ENCODE measurements around the gene AIP.

AIP gene

DNA sequence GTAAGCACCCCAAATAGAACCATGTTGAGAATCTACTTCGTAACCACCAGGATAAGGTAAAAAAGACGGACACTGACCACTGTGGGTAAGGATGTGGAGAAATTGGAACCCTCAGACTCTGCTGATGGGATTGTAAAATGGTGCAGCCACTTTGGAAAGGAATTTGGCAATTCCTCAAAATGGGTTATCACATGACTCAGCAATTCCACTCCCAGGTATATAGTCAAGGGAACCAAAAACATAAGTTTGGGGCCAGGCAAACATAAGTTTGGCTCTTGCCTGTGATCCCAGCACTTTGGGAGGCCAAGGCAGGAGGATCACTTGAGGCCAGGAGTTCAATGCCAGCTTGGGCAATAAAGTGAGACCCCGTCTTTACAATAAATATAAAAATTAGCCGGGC is 45.5 kb downstream of the AIP start:
- DNase-seq (ENCODE audit: low read depth, low spot score), result no peak

DNA sequence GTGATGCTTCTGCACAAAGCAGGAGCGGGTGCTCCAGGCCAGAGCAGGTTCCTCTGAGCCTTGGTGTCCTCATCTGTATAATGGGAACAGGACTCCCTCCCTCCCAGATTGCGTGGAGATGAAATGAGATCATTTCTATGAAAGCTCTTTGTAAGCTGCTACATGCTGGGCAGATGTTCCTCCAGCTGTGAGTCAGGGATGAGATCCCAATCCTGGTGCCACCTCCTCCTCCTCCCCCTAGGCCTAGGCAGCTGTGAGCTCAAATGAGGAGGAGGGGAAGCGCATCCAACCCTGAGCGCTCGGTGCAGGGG is 47.4 kb downstream of the AIP start:
- no peak for DNase-seq (ENCODE audit: low read depth, low spot score)

DNA sequence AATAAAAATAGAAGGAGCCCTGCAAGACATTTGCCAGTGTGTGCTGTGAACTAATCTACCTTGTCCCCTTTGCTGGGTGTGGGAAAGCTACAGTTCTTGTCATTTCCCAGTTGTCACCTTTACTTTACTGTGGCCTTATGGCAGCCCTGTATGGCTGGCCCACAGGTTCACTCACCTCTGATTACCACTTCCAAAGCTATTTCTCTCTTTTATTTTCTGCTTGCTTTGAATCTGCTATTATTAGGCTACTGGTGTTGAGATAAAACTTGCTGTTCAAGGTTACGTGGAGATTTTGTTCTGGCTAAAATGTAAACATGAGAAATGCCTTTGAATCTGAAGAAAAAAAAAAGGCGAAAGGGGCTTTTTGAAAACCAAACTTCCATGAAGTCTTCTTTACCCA is 50.1 kb downstream of the AIP start:
- no peak for DNase-seq (ENCODE audit: low read depth, low spot score)

DNA sequence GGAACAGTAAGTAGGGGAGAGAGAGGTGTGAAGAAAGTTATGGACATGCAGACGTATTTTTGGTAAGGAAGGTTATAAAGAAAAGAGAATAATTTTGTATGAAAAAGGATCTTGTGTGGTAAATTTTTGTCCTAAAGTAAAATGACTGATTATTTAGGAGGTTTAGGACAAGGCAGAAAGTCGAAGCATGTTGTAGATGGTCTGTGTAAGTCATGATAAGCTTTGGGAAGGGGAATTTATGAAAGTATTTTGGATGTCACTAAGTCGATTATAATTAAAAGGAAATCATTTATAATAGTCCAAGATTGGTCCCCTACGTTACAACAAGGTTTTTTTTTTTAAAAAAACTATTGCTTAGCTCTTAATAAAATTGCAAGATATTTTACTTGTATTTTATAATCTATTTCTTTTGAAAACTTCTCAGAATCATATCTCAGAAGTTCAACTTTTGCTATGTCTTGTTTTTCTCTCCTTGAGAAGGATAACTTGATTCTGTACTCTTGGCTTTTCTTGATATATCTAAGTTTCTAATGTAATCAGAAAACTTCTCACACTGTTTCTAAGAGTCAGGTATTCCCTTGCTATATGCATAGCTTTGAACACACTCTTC is 51.3 kb downstream of the AIP start:
- no peak for DNase-seq (ENCODE audit: low read depth, low spot score)

DNA sequence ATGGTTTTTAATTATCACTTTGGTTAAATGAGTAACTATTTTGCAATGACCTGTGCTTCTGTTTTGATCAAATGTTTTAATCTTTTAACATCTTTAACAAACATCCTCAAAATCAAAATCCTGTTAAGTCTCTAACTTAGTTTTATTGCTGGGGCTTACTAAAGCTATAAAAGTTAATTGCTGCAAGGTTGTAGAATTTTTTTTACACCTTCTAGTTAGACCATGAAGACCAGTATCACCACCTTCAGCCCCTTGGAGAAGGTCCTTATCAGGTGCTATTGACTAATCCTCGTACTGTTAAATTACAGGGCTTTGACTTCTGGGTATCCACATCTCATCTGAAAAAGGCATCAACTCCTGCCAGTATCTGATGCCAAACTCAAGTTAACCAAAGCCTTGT is 52.7 kb downstream of the AIP start:
- no peak for DNase-seq (ENCODE audit: low read depth, low spot score)

DNA sequence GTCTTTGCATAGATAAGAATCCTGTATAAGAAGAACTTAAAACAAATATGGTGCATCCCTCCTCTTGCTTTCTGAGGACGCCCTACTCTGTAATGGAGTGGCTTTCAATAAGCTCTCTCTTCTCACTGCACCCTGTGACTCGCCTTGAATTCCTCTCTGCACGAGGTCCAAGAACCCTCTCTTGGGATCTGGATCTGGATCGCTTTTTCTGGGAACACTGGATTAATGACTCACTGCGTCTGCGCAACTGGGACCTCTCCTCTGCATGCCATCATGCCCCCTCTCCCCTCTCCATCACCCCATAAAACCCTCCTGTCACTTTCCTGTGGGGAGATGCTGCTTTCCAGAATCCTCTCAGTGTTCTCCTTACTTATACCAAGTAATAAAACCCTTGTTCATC is 55.5 kb downstream of the AIP start:
- DNase-seq (ENCODE audit: low read depth, low spot score), result no peak

DNA sequence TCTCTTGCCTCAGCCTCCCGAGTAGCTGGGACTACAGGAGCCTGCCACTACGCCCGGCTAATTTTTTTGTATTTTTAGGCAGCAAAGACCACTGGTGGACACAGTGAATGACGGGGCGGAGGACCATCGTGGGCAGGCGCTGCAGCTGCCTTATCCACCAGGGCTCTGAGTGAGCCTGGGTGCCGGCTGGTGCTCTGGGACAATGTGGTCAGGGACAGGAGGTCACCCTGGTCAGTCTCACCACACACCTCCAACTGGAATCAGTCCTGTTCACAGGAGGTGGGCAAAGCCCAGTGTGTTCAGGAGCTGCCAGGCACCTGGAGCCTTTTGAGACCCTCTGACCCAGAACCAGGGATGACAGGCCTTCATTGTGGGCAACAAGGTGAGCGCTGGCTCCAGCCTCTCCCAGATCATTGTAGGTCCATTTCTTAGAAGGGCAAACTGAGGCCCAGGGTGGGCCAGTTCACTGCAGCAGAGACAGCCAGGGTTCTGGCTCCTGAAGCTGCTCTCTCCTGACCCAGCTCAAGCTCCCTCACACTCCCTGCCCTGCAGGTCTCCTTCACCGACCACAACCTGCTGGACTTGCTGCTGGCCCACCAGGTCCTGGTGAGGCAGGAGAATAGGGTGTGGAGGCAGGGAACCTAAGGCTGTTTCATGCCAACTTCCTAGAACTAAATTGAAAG is 56.1 kb downstream of the AIP start:
- no peak for DNase-seq (ENCODE audit: low read depth, low spot score)

DNA sequence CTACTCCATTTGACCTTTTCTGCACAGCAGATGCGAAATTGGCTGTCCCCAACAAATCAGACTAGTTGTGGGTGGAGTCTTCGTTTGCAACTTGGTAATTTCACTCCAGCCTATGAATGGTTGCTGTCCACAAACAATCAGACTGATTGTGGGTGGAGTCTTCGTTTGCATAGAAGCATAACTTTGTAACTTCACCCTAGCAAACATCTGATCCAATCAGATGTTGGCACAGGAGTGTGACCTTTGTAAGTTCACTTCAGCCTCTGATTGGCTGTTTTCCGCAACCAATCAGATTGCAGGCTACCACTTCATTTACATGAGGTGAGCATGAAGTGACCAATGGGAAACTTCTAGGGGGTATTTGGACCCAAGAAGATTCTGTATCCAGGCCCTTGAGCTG is 56.7 kb downstream of the AIP start:
- no peak for DNase-seq (ENCODE audit: low read depth, low spot score)

All from astrocyte of the hippocampus (primary cell).